NCI-H2196 (cell line): Measurements from ENCODE around the gene LRFN2.
A peak's percentile ranks its signal among the peaks of the same experiment; 100 is the strongest.

Source experiments
- DNase-seq: peaks from one replicate; lab custom pipeline; 2025; ENCODE audit not compliant: unreplicated experiment; lab: John Stamatoyannopoulos, UW

The LRFN2 gene

DNA sequence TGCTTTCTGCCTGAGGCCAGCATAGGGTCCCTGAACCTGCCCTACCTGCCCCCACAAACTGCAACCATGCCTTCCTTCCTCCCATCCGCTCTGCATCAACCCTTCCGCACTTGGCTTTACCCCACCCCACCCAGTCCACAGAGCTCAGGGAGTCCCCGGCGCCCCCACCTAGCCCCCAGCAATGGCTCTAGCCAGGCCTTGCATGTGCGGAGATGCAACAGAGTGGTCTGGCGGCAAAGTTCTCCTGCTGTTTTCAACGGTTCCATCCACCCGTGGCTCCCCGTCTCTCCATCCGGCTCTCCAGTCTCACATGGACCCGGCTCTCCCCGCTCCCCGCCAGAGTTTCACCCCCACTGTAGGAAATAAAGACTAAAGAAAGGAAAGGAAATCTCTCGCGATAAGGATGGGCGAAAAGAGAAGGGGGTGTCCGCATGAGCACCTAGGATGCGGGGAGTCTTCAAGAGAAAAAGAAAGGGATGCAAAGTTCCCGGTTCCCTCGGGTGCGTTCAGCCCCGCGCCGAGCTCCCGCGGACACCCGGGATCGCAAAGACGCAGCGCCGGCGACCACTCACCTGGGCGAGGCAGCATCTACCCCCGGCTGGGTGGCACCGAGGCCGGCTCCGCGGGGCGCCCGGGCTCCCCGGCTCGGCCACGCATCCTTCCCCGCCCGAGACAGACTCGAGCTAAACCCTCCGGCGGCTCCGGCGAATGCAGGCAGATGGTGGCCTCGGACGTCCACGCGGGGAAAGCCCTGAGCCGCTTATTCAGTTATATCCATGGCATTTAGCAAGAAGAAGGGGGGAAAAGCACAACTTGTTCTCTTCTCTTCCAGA, 579 bp downstream of the LRFN2 start:
- DNase-seq: peak; percentile 19

DNA sequence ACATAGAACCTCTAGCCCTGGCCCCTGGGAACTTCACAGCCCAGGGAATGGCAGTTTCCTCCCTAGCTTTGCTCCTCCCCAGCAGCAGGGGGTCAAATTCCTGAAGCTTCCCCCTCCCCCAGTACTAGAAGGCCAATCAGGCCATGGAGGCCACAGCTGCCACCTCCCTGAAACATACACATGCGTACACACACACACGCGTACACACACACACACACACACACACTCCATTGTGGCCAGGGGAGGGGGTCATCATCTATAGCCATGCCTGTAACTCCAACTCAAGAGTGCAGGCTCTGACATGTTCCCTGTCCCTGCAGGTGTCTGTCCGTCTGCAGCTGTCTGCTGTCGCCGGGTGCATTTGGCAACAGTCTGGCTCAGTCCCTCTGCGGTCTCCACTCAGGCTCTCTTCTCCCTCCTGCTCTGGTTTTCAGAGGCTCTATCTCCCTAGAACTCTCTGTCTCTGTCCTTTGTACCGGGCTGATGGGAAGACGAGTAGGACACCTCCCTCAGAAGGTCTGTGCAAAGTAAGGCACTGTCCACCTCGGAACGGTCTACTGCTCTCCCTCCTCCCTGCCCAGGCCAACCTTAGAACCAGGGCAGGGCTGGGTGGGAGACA, 1.4 kb downstream of the LRFN2 start:
- peak; percentile 46 for DNase-seq

DNA sequence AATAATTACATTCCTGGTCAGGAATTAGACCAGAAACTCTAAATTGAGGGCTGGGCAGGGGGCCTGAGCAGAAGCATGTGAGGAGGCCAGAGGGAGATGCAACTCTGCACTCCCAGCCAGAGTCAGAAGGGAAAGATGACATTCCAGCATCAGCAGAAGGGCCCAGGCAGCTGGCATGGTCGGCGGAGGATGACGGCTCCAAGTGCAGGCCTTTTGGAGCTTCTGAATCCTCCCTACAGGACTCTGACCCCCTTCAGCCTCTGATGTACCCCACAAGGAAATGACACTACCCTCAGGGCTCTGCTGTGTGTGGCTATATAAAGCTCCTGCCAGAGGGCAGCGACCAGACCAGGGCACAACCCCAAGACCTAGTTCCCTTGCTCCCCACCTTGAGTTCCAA, 1.9 kb downstream of the LRFN2 start:
- no peak for DNase-seq

DNA sequence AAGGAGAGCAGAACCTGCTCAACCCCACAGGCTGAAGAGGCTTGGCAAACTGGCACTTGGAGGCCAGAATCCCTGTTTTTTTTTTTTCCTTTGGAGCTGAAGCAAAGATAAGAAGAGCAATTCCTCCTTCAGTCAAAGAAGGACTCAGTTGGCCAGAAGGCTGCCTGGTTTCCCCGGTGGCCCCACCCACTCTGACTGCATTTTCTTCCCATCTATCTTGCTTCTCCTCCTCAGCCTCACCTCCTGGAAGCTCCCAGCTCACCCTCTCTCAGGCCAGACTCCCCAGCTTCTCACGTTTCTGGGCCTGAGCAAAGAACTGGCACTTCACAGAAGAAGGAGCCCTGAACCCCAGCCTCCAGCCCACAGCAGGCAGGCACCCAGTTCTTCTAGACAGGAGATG, 2.4 kb downstream of the LRFN2 start:
- no peak for DNase-seq

DNA sequence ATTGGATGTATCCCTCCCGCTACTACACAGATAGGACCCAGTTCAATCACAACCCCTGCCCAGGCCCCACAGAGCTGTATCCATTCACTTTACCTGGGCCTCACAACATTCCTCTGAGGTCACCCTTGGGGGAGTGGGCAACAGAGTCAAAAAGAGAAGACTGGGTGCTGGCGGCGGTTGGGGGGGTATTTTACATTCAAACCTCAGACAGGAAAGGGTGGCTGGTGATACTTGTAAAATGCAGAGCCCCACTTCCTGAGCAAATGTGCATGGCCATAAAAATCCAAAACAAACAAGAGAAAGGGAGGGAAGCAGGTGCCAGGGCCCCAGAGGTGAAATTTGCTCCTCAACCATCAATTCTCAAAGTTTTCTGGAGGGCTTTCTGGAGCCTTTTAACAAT, 3.5 kb downstream of the LRFN2 start:
- DNase-seq: no peak

DNA sequence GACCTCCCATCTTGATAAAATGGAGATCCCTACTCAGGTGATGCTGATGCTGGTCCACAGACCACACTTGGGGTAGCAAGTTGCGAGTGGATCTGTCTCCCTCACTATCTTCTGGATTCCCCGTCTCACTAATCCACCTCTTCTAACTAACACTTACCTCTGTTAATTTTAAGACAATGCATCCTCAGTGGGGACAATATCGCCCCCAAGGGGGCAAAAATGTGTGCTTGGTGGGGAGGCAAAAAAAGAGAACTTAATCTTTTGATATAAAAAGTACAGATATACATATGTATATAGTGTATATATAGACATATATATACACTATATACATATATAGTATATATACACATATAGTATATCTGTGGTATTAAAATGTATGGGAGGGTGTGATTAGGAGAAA, 4.3 kb downstream of the LRFN2 start:
- DNase-seq: peak; percentile 20

DNA sequence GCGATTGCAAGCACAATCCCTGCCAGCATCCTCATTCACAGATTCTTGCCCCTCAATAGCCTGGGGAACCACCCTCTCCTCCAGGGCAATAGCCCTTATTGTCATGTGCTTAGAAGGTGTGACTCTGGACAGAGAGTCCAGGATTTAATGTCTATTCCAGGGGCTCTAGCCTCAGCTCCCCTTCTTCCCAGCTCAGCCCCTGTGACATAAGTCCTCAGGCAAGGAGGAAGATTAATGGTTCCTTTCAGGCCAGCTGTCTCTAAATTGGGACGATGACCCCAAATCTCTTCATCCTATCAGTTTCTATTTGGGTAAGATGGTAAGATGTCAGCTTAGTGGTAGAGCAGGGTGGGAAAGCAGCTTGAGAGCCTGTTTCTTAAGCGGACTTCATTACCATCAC, 8.1 kb downstream of the LRFN2 start:
- no peak for DNase-seq

DNA sequence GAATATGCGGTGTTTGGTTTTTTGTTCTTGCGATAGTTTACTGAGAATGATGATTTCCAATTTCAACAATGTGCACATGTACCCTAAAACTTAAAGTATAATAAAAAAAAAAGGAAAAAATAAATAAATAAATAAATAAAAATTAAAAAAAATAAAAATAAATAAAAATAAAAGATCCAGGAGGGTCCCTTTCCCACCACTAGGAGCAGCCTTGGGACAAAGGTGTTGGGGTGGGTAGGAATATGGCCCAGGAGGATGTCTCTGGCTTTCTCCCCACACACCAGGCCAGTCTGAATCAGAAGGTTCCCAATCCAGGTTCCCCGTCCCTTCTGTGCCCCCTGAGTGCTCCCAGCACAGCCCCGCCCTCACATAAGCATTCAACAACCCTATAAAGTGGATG, 9.5 kb downstream of the LRFN2 start:
- no peak for DNase-seq

DNA sequence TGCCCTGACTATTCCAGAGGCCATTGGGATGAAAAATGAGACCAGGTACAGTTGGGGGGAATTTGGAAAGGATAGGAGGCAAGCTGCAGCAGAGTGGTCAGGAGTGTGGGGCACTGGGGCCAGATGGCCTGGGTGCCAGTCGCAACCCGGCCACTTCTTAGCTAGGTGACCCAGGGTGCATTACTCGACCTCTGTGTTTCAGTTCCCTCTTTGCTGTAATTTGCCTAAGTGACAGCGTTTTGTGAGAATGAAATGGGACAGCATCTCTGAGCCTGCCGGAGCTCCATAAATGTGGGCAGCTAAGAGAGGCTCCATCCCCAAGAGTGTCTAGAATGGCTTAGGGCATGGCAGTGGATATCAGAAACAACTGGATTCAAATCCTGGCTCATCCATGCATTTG, 13.9 kb downstream of the LRFN2 start:
- no peak for DNase-seq

DNA sequence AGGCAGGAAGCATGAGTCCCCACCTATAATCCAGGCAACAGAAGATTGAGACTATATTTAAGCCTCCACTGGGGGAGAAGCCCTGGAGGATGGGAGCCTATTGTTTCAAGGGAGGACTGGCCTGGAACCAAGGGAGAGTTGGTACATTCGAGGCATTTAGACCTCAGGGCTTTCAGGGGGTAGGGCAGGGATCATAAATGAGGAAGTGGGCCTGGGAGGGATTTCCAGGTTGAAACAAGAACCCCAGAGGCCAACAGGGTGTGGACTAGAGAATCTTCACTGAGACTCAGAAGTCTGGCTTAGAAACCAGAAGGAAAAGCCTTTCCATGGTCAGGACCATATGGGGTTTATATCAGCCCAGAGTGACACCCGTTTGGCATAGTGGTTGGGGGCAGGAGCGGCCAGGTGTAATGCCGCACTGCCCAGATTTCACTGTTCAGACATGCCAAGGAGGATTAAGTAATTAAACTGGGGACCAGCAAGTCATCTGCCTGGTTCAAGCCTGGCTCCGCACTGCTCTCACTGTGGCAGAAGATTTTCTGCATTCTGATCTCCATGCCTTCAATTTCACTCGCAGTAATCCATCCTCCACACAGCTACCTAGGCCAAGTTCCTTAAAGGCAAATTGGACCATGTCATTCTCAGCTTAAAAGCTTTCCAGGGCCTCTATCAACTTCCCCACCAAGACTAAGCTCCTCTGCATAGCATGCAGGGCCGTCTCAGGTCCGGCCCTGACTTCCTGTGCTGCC, 17.8 kb downstream of the LRFN2 start:
- no peak for DNase-seq

DNA sequence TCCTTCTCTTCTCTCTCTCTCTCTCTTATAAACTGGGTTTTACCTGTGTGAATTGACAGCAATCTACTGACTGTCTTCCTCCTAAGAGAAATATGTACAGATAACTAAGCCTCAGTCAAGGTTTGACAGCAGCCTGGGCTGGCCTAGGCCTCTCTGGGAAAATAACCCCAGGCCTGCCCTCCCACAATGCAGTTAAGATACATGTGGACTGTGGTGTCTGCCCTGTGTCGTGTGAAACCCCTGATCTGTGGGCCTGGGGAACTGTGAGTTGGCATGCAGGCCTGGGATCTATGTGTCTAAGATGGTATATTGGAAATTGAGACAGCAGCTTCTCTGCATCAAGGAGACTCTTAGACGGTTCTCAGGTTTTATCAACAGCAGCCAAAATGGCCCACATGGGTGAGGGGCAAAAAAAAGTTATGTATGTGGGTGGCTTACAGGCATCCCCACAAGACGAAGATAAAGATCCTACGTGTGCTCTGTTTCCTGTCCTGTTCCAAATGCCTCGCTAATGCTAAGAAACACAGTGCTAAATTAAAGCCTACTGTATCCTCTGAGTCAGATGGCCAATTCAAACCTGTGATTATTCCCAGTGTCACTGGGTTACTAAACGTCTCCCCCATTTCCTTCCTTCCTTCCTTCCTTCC, 19.0 kb downstream of the LRFN2 start:
- no peak for DNase-seq

DNA sequence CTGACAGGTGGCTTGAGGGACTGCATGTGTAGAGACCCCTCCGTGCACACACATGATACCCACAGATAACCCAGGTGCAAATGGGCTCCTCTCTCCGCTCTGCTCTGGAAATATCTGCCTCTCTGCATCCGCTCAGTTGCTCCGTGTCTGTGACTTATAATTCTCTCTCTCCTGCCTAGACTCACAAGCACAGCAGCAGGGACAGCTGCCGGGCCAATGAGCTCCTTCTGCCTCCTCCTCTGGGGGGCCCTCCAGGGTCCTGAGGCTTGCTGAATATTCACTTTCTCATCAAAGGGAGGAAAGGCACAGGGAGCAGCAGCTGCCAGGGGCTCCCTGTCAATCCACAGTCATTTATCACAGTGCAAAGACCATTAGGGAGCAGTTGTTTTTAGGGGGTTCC, 24.1 kb downstream of the LRFN2 start:
- no peak for DNase-seq

DNA sequence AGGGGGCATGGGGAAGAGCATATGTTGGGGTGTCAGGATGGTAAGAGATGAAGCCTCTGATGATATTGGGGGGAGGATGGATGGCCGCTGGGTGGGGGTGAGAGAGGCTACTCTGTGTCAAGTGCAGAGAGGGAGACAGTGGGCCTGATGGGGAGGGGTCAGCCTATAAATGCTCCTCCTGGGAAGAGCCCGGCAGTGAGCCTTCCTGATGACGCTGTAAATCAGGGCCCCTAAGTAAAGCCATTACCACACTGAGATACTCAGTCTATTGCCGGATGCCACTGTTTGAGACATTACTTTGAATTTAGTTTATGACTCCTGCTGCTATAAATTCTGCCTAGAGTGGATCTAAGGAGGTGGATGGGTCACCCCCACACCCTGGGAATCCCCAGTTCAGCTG, 28.1 kb downstream of the LRFN2 start:
- no peak for DNase-seq

DNA sequence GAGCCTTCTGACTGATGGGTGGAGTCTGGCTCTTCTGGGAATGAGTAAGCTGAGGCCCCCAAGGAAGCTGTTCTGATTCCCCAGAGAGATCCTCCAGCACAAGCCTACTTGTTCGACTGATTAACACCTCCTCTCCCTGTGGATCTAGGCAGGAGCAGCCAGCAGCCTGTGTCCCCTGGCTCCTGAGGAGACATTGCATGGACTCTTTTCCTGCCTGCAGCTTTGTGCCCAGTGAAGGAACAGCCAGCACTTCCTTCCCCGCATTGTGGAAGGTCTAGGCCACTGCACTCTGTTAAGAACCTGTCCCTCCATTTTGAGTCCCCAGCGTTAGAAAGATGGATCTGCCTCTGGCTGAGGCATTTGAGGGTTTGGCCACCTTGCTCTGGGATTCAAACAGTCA, 29.1 kb downstream of the LRFN2 start:
- no peak for DNase-seq

DNA sequence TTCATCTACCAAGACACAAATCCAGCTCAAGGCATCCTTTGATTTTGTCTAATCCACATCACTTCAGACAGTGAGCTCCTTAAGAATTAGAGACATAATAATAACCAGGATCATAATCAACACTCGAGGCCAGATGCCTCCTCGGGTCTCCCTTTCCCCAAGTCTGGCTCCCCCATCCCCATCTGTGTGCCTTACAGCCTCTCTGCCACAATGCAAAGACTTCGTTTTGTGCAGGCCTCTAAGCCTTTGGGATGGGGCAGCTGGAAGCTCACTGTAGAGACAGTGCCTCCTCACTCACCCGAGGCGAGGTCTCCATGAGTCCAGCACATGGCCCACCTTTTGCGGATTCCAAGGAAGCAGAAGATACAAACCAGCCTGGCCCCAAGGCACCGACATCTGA, 30.3 kb downstream of the LRFN2 start:
- DNase-seq: no peak

DNA sequence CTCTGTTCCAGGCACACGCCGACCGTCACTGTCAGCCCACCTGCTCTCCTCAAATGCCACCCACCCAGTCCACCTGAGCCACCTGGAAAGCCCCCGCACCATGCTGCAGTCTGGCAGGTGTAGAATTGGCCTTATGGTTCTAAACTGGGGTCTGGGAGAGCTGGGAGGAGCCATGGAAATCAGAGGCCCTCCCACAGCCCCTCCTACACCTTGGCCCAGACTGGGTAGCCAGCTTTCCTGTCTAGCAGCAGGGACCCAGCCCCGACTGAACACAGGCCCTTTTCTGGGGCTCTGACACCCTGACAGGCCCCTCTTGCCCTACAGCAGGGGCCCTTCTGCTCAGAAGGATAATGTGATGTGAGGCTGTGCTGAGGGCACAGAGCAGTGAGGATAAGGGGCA, 31.1 kb downstream of the LRFN2 start:
- no peak for DNase-seq

DNA sequence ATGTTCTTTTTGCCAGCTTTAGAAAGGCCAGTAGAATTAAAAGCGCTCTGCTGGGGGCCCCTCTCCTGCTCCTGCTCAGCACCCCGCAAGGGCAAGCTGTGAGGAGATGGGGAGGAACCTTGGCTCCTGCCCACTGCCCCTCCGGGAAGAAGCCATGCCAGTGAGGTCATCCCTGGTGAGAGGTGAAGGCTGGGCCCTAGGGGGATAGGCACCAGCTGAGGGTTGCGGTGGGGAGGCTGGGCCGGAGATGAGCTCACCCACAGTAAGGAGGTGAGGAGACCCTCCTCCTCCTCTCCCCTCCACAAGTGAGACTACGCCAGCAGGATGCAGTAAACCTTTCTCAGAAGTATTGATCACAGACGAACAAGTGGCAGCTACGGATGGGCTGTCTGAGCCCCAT, 32.1 kb downstream of the LRFN2 start:
- no peak for DNase-seq

DNA sequence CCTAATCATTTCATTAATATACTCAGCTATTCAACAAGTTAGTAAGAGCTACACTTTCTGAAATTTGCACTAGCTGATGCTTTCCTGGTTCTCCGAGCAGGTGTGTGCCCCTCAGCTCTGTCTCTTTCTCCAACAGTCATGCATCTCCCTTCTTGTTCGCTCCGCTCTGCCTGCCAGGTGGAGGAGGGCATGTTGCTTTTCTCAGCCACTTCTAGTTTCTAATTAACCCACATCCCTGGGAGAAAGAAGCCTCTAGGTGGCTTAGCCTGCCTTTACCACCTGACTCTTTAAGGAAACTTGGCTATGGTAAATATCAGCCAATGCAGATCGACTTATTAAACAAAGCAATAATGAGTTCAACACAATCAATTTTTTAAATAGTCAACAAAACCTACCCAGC, 34.2 kb downstream of the LRFN2 start:
- no peak for DNase-seq

DNA sequence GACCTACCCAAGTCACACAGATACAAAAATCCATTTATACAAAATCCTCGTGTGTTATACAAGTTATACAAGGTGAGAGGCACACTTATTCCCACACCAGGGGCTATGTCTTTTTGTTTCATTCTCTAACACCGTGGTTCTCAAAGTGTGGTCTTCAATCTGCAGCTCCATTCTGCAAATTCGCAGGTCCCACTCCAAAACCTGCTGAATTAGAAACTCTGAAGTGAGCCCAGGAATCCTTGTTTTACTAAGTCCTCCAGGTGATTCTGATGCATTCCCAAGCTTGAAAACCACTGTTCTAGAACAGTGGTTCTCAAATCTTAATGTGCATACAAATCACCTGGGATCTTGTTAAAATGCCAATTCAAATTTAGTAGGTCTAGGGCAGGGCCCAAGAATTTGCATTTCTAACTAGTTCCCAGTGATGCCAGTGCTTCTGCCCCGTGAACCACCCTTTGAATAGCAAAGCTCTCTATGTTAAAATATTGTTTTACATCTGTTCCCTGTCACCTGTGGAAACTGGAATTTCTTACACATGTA, 35.1 kb downstream of the LRFN2 start:
- DNase-seq: no peak

DNA sequence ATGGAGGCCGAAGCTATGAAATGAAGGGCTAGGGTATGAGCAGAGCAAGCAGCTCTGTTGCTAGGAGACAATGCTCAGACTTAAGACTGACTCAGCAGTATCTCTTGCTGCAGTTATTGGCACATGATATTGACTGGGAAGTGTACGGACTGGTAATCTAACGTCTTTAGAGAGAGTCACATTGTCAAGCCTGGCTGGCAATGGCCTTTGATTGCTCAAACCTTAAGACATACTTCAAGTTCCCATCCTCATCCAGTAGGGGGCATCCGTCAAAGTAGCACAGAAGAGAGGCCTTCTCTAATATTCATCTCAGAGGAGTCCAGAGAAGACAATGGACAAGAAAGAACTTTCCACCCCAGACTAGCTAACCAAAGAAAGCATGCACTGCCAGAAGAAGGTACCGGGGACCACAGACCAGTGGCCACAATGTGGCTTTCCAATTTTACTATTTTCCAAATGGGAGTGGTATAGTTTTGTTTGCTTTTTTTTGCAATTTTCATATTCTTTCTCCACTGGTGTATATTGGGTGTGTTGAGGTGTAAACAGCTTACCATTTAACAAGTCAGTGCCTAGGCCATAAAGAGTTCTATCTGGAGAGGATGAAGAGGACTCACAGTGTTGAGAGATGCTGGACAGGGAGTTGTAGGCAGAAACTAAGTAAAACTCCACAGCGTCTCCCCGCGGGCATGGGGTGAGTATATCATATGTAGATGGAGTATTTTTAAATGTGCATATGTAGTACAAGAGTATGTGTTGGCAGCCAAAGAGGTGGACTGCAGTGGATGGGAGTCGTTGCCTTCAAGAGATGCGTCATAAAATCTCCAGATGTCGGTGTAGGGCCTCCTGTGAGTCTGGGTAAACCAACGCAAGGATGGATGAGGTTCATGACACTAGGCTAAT, 36.7 kb downstream of the LRFN2 start:
- peak; percentile 8 for DNase-seq
